H1 (cell line): ENCODE data around the gene POC1B. TPM values are rescaled to one million over a fixed set of nuclear protein-coding genes. Genes with fewer than 3 reads are reported as not detected.

Source experiments
- CTCF ChIA-PET: fragments of 300-600 bp; sonication (Branson Sonifier 250); formaldehyde crosslinking; loops from one replicate; lab custom pipeline; 2021; ENCODE audit not compliant: partially characterized antibody; lab: Charles Lee
- POLR2A ChIA-PET: fragments of 300-600 bp; sonication (Branson Sonifier 250); formaldehyde crosslinking; loops from one replicate; lab custom pipeline; 2021; ENCODE audit warnings: inconsistent platforms; ENCODE audit not compliant: partially characterized antibody; lab: Charles Lee
- DNase-seq, 2 experiments: peaks; one replicate each; pipeline versions ENCODE4 v3.0.0 to v3.0.0-alpha.2; 2010 to 2022; ENCODE audit warnings: low spot score in 2 of 2, low read depth in 1 of 2, mixed read lengths in 1 of 2
- FAIRE-seq: peaks from 2 replicates; lab custom pipeline; 2011; peaks lifted over from hg19 to GRCh38; lab: Jason Lieb, UNC
- H2AFZ ChIP-seq: 2 replicates; pipeline ENCODE4 v1.8.1; 2012; ENCODE audit warnings: low read length, inconsistent platforms
- H2AK5ac ChIP-seq: 2 replicates; pipeline ENCODE4 v1.6.1; 2013; ENCODE audit warnings: low read depth, low read length
- H2BK120ac ChIP-seq: replicated peaks from 2 replicates; pipeline ENCODE3; 2013; ENCODE audit warnings: low read depth, low read length, inconsistent platforms
- H2BK12ac ChIP-seq: 2 replicates; pipeline ENCODE4 v1.6.1; 2013; ENCODE audit warnings: low read depth, low read length
- H2BK15ac ChIP-seq: 2 replicates; pipeline ENCODE4 v1.6.1; 2013; ENCODE audit warnings: low read length
- H2BK20ac ChIP-seq: 2 replicates; pipeline ENCODE4 v1.6.1; 2013; ENCODE audit warnings: low read length
- H2BK5ac ChIP-seq: 2 replicates; pipeline ENCODE4 v1.6.1; 2013; ENCODE audit warnings: low read depth, low read length
- H3K14ac ChIP-seq: 2 replicates; pipeline ENCODE4 v1.6.1; 2013; ENCODE audit warnings: inconsistent platforms; ENCODE audit not compliant: insufficient read length
- H3K18ac ChIP-seq: 2 replicates; pipeline ENCODE4 v1.6.1; 2013; ENCODE audit warnings: low read length; ENCODE audit errors: extremely low read depth
- H3K23ac ChIP-seq: 2 replicates; pipeline ENCODE4 v1.6.1; 2013; ENCODE audit warnings: inconsistent platforms; ENCODE audit not compliant: insufficient read length
- H3K23me2 ChIP-seq: 2 replicates; pipeline ENCODE4 v1.6.1; 2013; ENCODE audit warnings: low read depth, low read length
- H3K27ac ChIP-seq: 2 replicates; pipeline ENCODE4 v1.6.1; 2011; ENCODE audit warnings: low read depth, low read length, inconsistent platforms
- H3K27me3 ChIP-seq, 4 experiments: replicated peaks in 1 of 4; 1 replicate in 1 of 4; 2 replicates in 3 of 4; pipeline versions ENCODE4 v1.6.1 to v1.8.1; 2011 to 2013; ENCODE audit warnings: low read length in 3 of 4, mild to moderate bottlenecking in 3 of 4, inconsistent platforms in 2 of 4, mixed read lengths in 2 of 4, moderate library complexity in 1 of 4; ENCODE audit not compliant: control insufficient read depth in 3 of 4, insufficient read depth in 3 of 4; ENCODE audit errors: extremely low read depth in 1 of 4
- H3K36me3 ChIP-seq, 4 experiments: 2 replicates each; pipeline versions ENCODE4 v1.6.1 to v1.8.1; 2011 to 2013; ENCODE audit warnings: mild to moderate bottlenecking in 4 of 4, low read length in 3 of 4, moderate library complexity in 2 of 4, control low read depth in 1 of 4, inconsistent platforms in 1 of 4; ENCODE audit not compliant: insufficient read depth in 4 of 4, control insufficient read depth in 2 of 4
- H3K4ac ChIP-seq: replicated peaks from 2 replicates; pipeline ENCODE3; 2013; ENCODE audit warnings: low read length, low read depth, mixed read lengths, inconsistent platforms; ENCODE audit not compliant: insufficient read length
- H3K4me1 ChIP-seq, 4 experiments: replicated peaks in 1 of 4; 1 replicate in 1 of 4; 2 replicates in 3 of 4; pipeline versions ENCODE4 v1.6.1 to v1.8.1; 2011 to 2013; ENCODE audit warnings: low read length in 3 of 4, inconsistent platforms in 2 of 4, mixed read lengths in 1 of 4; ENCODE audit not compliant: insufficient read depth in 4 of 4, control insufficient read depth in 3 of 4
- H3K4me2 ChIP-seq, 2 experiments: 2 replicates each; pipeline versions ENCODE4 v1.6.1 to v1.8.1; 2011 to 2013; ENCODE audit warnings: low read depth in 2 of 2, low read length in 2 of 2, control low read depth in 1 of 2, inconsistent platforms in 1 of 2, mild to moderate bottlenecking in 1 of 2; ENCODE audit not compliant: insufficient read depth in 1 of 2
- H3K4me3 ChIP-seq, 4 experiments: fragments of 200-600, 300-600 bp in 1 of 4; sonication (generic), shearing (Covaris generic), sonication (Bioruptor Twin) in 1 of 4; 2 replicates each; pipeline versions ENCODE4 v1.5.1 to v1.8.1; 2011 to 2016; ENCODE audit warnings: low read length in 4 of 4, low read depth in 3 of 4, control low read depth in 2 of 4, inconsistent platforms in 2 of 4, mild to moderate bottlenecking in 2 of 4, mixed read lengths in 1 of 4, moderate library complexity in 1 of 4; ENCODE audit not compliant: insufficient read depth in 2 of 4; ENCODE audit errors: extremely low read depth in 1 of 4
- H3K56ac ChIP-seq: replicated peaks from 2 replicates; pipeline ENCODE3; 2013; ENCODE audit warnings: low read depth, mild to moderate bottlenecking, mixed read lengths, low read length, inconsistent platforms; ENCODE audit not compliant: insufficient read length
- H3K79me1 ChIP-seq: 2 replicates; pipeline ENCODE4 v1.6.1; 2013; ENCODE audit warnings: low read depth, low read length, control low read depth
- H3K79me2 ChIP-seq, 2 experiments: 2 replicates each; pipeline versions ENCODE4 v1.6.1 to v1.8.1; 2012 to 2013; ENCODE audit warnings: low read length in 2 of 2, mild to moderate bottlenecking in 2 of 2, inconsistent platforms in 1 of 2; ENCODE audit not compliant: insufficient read depth in 2 of 2, control insufficient read depth in 1 of 2
- H3K9ac ChIP-seq, 4 experiments: replicated peaks in 1 of 4; 1 replicate in 1 of 4; 2 replicates in 3 of 4; pipeline versions ENCODE4 v1.6.1 to v1.8.1; 2011 to 2013; ENCODE audit warnings: low read depth in 3 of 4, low read length in 3 of 4, control low read depth in 2 of 4, mild to moderate bottlenecking in 2 of 4, moderate library complexity in 2 of 4, inconsistent platforms in 1 of 4; ENCODE audit errors: extremely low read depth in 1 of 4
- H3K9me3 ChIP-seq, 2 experiments: 2 replicates each; pipeline versions ENCODE4 v1.6.1 to v1.8.1; 2012 to 2013; ENCODE audit warnings: mild to moderate bottlenecking in 2 of 2, moderate library complexity in 2 of 2, control low read depth in 1 of 2, inconsistent platforms in 1 of 2, low read depth in 1 of 2, low read length in 1 of 2, mixed read lengths in 1 of 2; ENCODE audit not compliant: insufficient read depth in 2 of 2
- H4K20me1 ChIP-seq, 2 experiments: replicated peaks in 1 of 2; 2 replicates each; pipeline versions ENCODE3 to v1.8.1; 2011 to 2013; ENCODE audit warnings: inconsistent platforms in 2 of 2, low read length in 2 of 2, mild to moderate bottlenecking in 1 of 2; ENCODE audit not compliant: insufficient read depth in 2 of 2, control insufficient read depth in 1 of 2
- H4K5ac ChIP-seq: 2 replicates; pipeline ENCODE4 v1.6.1; 2013; ENCODE audit warnings: low read length, low read depth, mixed read lengths, inconsistent platforms; ENCODE audit not compliant: insufficient read length
- H4K8ac ChIP-seq: 2 replicates; pipeline ENCODE4 v1.8.0; 2013; ENCODE audit warnings: mild to moderate bottlenecking, moderate library complexity, low read length, inconsistent platforms; ENCODE audit not compliant: insufficient read depth; ENCODE audit errors: extremely low read depth
- H4K91ac ChIP-seq: replicated peaks from 2 replicates; pipeline ENCODE3; 2013; ENCODE audit warnings: low read length, mixed read lengths, inconsistent platforms; ENCODE audit not compliant: insufficient read length
- CTBP2 ChIP-seq: IDR thresholded peaks from 2 replicates; pipeline ENCODE4 v1.7.0; 2011; ENCODE audit warnings: borderline replicate concordance, mild to moderate bottlenecking, moderate library complexity, mixed read lengths, low read length; ENCODE audit not compliant: insufficient read depth, insufficient read length
- HDAC2 ChIP-seq, 2 experiments: fragments of 300-600 bp in 1 of 2; sonication (generic) in 1 of 2; IDR thresholded peaks; 2 replicates each; pipeline ENCODE4 v1.6.1; 2011 to 2012; ENCODE audit warnings: low read depth in 2 of 2, low read length in 2 of 2, mild to moderate bottlenecking in 2 of 2, moderate library complexity in 2 of 2, borderline replicate concordance in 1 of 2, inconsistent platforms in 1 of 2
- HDAC6 ChIP-seq: IDR thresholded peaks from one replicate; pipeline ENCODE4 v1.7.1; 2012; ENCODE audit warnings: low read depth, mild to moderate bottlenecking, inconsistent platforms, low read length, moderate library complexity
- POLR2A ChIP-seq, 2 experiments: IDR thresholded peaks; 1 replicate in 1 of 2; 2 replicates in 1 of 2; pipeline ENCODE4 v1.6.1; 2011; ENCODE audit warnings: low read depth in 2 of 2, low read length in 2 of 2, mild to moderate bottlenecking in 2 of 2; ENCODE audit errors: control extremely low read depth in 1 of 2
- SIN3A ChIP-seq, 2 experiments: IDR thresholded peaks in 1 of 2; conservative IDR thresholded peaks in 1 of 2; 2 replicates each; pipeline ENCODE4 v1.6.1; 2011 to 2012; ENCODE audit warnings: low read length in 2 of 2, improper control_type of control experiment in 1 of 2, low read depth in 1 of 2, mild to moderate bottlenecking in 1 of 2
- SIRT6 ChIP-seq: IDR thresholded peaks from one replicate; pipeline ENCODE4 v1.7.1; 2012; ENCODE audit warnings: low read length, inconsistent platforms
- SIX5 ChIP-seq: IDR thresholded peaks from 2 replicates; pipeline ENCODE4 v1.6.1; 2011; ENCODE audit warnings: mild to moderate bottlenecking, low read depth, low read length
- TAF1 ChIP-seq: IDR thresholded peaks from 2 replicates; pipeline ENCODE4 v1.6.1; 2011; ENCODE audit warnings: mild to moderate bottlenecking, low read depth, low read length
- TAF7 ChIP-seq: optimal IDR thresholded peaks from 2 replicates; pipeline ENCODE3; 2011; ENCODE audit warnings: low read depth, mild to moderate bottlenecking, inconsistent platforms, low read length, moderate library complexity, borderline replicate concordance
- TCF12 ChIP-seq: IDR thresholded peaks from 2 replicates; pipeline ENCODE4 v1.6.1; 2011; ENCODE audit warnings: low read depth, mild to moderate bottlenecking, low read length
- ZNF274 ChIP-seq: IDR thresholded peaks from 2 replicates; pipeline ENCODE4 v1.7.0; 2012; ENCODE audit warnings: low read length, borderline replicate concordance; ENCODE audit errors: extremely low read depth
- polyA plus RNA-seq, 7 experiments: library from polyadenylated mRNA; depleted of rRNA in 3 of 7; stranded (reverse) in 5 of 7; unstranded in 2 of 7; fragments of >200 nt in 5 of 7; fragments of 200-250 nt in 2 of 7; gene quantifications; 1 replicate in 5 of 7; 2 replicates in 1 of 7; 4 replicates in 1 of 7; pipeline versions ENCODE4 v1.2.1 to v1.2.3, GENCODE V29; 2011 to 2013; ENCODE audit warnings: missing spikeins in 2 of 7, mixed read lengths in 2 of 7
- total RNA-seq: library from RNA; stranded (reverse); fragmentation: NEBNext Ultra II Directional; extraction: Animal tissue kit (Norgen Biotek cat#: 25700); gene quantifications from 2 replicates; pipeline ENCODE4 v1.2.1, GENCODE V29; 2021
- TF ChIP-seq, protein P1 (sequence below): IDR thresholded peaks from 2 replicates; pipeline ENCODE4 v1.6.1; 2012; ENCODE audit warnings: low read length, inconsistent platforms

POC1B gene
- total and polyA plus RNA-seq, 2 of the 8 experiments (the other 6 are each of a cell fraction or from before 2014, with no cell fraction given): 7.5 to 16.3 TPM

DNA sequence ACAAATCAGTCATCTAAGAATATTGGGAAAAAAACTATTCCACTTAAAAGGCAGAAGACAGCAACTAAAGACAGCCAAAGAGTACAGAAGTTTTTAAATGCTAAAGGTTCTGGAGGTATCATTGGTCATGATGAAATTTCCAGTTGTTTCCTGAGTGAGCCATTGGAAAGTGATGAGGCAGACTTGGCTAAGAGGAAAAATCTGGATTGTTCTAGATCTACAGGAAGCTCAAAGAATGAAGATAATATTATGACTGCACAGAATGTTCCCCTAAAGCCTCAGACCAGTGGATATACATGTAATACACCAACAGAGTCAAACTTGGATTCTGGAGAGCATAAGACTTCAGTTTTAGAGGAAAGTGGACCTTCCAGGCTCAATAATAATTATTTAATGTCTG lies 24.1 kb downstream of the POC1B start:
- Histone ChIP-seq H4K91ac (no peak overlapping the region), H2AFZ (no peak overlapping the region), H3K56ac (no peak overlapping the region), H4K20me1 (peaks cover 0 to 1% of the 10 kb centered on the region in 2 experiments), H3K4me2 (no peak overlapping the region), H3K14ac (no peak overlapping the region), H2BK120ac (no peak overlapping the region), H4K8ac (no peak overlapping the region), H3K4me3 (no peak overlapping the region), H2AK5ac (no peak overlapping the region), H3K27ac (no peak overlapping the region), H3K18ac (no peak overlapping the region), H3K23ac (no peak overlapping the region), H3K4me1 (0 out of 7 replicates have a peak, but pooled peaks cover 0 to 3% (median 0%) of the 10 kb centered on the region in 4 experiments), H3K79me2 (no peaks in the 10 kb centered on the region), H4K5ac (no peak overlapping the region)
- POLR2A ChIA-PET: no interaction called here
- FAIRE-seq: no peak
- CTCF ChIA-PET: interaction anchor here (0.6 kb wide), 1 partner anchor 89 kb away, joined by 4 read pairs; no protein-coding TSS in a partner anchor
- TF ChIP-seq SIX5: no peak
- TF ChIP-seq SIN3A (conservative IDR thresholded peaks at IDR 0.05 in 1 of 2, IDR thresholded peaks at IDR 0.05 in 1 of 2; ENCODE audit: low read depth in 1 of 2, low read length in 2 of 2): no peak
- TF ChIP-seq TAF1: no peak
- no peak for TF ChIP-seq ZNF274
- no peak for TF ChIP-seq POLR2A (IDR thresholded peaks at IDR 0.05; ENCODE audit: control extremely low read depth in 1 of 2, low read depth in 2 of 2, low read length in 2 of 2)
- no peak for TF ChIP-seq HDAC6
- no peak for TF ChIP-seq HDAC2 (IDR thresholded peaks at IDR 0.05; ENCODE audit: borderline replicate concordance in 1 of 2, low read depth in 2 of 2, low read length in 2 of 2)
- no peak for TF ChIP-seq SIRT6
- TF ChIP-seq, protein P1, sequence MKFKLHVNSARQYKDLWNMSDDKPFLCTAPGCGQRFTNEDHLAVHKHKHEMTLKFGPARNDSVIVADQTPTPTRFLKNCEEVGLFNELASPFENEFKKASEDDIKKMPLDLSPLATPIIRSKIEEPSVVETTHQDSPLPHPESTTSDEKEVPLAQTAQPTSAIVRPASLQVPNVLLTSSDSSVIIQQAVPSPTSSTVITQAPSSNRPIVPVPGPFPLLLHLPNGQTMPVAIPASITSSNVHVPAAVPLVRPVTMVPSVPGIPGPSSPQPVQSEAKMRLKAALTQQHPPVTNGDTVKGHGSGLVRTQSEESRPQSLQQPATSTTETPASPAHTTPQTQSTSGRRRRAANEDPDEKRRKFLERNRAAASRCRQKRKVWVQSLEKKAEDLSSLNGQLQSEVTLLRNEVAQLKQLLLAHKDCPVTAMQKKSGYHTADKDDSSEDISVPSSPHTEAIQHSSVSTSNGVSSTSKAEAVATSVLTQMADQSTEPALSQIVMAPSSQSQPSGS: no peak
- no peak for TF ChIP-seq TAF7
- no peak for TF ChIP-seq CTBP2
- no peak for TF ChIP-seq TCF12
- TF ChIP-seq, all 59 proteins: peak for 0
- no peaks in the 10 kb centered on the region for H3K27me3 ChIP-seq
- no peak overlapping the region for H3K9ac ChIP-seq
- no peaks in the 10 kb centered on the region for H3K79me1 ChIP-seq
- no peak for DNase-seq
- H3K4ac ChIP-seq: no peak overlapping the region
- no peak overlapping the region for H2BK5ac ChIP-seq
- no peaks in the 10 kb centered on the region for H3K23me2 ChIP-seq
- H2BK12ac ChIP-seq: no peak overlapping the region
- H3K9me3 ChIP-seq: peaks cover 0 to 4% of the 10 kb centered on the region in 2 experiments; a peak in 2 of 4 replicates
- no peaks in the 10 kb centered on the region for H3K36me3 ChIP-seq
- H2BK20ac ChIP-seq: no peak overlapping the region
- H2BK15ac ChIP-seq: no peak overlapping the region
